ENCODE measurements around the gene SLC22A8.
"Not testable (repeated sequence)": the region's sequence is repeated elsewhere in the genome, so short reads cannot be mapped to it uniquely, and the experiment has no call there.

The SLC22A8 gene

DNA sequence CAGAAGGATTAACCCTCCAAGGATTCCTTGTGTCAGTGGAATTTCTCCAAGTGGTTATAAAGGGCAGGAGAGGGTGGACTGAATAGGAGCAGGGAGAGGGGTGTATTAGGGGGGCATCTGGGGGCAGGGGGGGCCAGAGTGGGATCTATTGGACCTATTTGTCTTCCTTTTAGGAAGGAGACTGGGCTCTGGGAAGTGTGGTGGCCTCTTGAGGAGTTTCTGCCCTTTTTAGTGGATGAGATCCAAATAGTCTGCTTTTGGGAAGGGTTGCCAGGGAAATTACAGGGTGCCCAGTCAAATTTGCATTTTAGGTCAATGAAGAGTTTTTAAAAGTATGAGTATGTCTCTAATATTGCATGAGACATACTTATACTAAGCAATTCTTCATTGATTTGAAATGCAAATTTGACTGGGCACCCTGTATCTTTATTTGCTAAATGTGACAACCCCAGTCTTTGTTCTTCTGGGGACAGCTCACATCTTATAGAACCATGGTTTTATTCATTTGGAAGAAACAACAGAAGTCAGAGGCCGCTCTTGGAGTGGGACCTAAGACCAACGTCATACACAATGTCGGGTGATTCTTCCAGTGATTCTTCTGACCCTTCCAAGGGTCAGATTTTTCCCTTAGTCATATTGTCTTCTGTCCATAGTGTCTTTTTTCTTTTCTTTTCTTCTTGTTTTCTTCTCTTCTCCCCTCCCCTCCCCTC, 30.4 kb downstream of the SLC22A8 start:
- no peak for DNase-seq

DNA sequence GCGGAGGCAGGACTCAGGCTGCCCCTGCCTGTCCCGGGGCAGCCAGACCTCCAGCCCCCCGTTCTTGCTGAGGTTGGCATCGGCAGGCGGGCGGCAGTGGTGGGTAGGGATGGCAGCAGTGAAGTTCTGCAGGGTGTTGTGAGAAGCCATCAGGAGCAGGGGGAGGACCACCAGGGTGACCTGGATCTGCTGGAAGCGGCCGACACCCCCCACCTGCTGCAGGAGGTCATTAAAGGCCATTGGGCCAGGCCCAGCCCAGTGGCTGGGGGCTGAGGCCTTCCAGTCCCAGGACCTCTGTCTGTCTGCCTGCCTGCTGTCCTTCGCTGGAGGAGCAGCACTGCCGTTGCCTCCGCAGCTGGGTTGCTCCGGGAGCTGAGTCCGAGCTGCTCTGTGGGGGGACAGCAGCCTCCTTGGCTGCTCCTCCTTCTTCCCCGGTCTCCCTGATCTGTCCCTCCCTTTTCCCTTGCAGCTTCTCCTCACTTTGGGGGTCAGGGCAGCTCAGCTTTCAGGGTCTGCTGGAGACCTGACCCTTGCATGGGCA, 31.1 kb downstream of the SLC22A8 start, which contains the start of gene SLC22A6:
SLC22A6 (minus strand) TSS at position 517 of the 541 bp plus-strand sequence; CDS start at position 240, 277 bp downstream.
- no peak for DNase-seq

DNA sequence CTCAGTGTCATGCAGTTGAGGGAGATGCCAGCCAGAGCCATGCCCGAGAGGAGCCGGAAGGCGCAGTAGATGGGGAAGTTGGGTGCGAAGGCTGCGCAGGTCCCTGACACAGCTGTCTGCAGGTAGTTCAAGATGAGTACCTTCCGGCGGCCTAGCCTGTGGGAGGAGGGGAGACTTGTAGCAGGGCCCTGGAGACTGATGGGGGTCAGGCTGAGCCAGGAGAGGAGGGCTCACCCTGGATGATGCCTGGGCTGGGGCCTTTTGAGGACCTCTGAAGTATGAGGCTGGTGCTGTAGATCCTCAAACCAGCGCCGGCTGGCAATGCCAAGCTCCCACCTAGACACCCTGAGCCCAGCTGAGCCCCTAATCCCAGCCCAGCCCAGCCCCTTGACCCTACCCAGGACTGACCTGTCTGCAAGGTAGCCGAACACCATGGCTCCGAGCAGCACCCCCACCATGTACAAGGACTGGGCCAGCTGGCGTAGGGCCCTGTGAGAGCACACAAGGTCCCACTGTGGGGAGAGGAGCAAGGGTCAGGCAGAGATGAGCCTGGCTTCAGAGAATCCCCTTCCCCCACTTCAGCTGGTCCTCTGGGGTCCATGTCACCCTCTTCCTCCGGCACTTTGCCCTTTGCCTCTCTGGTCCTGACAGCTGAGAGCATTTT, 32.0 kb downstream of the SLC22A8 start:
- DNase-seq: no peak

DNA sequence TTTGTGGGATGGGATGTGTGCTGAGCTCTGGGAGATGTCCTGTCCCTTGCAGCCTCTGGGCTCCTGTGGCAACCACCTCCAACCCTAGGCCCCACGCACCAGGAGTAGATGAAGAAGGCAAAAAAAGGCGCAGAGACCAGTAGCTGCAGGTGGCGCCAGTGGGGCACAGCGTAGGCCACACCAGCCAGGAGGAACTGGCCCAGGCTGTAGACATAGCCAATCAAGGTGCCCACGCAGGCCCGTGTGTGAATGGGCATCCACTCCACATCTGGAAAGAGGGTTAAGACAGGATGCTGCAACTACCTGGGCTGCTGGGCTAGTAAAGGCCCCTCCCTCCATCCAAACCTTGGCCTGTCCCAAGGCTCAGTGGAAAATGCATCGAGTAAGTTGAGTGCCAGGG, 33.9 kb downstream of the SLC22A8 start:
- no peak for DNase-seq

DNA sequence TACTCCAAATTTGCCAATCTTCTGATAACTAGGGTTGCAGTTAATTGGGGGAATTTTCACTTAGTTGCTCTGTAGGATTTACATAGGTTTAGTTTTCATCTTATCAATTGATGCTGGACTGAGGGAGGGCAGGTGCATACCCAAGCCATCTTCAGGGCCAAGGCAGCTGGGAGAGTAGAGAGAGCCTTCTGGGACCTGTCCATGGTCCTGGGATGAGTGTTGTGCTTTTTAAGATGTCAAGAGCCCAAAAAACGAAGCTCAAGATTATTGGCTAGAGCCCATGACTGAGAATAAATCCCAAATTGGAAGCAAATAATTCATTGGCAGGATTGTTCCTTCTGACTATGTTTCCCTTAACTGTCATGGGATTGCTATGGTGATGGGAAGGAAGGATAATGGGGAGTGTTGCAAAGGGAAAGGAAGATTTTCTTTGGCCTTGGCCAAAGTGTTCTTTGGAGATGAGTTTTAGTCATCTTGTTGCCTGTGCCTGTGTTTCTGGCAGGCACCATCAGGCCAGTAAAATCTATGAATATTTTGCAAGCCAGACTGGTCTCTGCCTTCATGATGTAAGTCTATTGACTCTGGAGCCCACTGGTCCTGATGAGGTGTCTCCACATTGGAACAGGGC, 35.4 kb downstream of the SLC22A8 start:
- DNase-seq: no peak

DNA sequence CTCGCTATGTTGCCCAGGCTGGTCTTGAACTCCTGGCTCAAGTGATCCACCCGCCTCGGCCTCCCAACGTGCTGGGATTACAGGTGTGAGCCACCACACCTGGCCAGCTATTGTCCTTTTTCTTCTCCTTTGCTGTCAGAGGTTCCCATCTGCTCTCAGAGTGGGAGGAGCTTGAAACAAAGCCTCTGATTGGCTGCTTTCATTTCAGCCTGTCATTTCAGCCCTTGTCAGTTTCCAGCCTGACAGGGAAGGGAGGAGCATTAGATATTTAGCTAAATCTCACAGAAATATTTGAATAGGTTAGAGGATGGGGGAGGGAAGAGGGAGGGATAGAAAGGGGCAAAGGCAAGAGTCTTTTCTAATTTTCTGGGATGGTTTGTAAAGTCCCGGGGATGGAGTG, 39.5 kb downstream of the SLC22A8 start:
- DNase-seq: no peak

DNA sequence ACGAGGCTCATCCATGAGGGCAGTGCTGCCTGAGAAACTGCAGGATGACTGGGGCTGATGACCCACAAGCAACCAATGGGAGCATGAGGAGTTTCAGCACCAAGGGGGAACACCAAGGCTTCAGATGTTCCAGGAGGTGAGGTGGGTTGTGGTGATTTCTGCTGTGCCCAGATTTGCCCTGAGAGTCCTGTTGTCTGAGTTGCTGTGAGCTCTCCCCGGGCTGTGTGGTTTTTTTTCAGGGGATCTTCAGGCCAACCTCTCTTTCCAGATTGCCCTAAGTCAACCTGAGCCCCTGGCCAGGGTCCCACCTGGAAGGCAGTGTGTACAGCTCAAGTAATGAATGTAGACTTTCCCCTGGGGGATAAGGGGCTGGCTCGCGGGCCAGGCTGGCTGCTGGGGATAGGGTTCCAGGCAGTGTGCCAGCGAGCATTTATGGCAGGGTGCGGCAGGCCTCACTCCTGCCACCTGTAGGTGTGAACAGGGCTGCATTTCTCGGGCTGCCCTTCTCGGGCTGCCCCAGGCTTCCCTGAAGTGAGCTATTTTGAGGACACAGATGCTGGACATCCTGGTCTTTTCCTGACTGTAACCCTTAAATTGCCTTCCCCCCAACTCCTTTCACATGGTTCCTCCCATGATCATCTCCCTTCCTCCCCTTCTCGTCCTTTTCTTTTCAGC, 40.7 kb downstream of the SLC22A8 start:
- peak; percentile 49 for DNase-seq

DNA sequence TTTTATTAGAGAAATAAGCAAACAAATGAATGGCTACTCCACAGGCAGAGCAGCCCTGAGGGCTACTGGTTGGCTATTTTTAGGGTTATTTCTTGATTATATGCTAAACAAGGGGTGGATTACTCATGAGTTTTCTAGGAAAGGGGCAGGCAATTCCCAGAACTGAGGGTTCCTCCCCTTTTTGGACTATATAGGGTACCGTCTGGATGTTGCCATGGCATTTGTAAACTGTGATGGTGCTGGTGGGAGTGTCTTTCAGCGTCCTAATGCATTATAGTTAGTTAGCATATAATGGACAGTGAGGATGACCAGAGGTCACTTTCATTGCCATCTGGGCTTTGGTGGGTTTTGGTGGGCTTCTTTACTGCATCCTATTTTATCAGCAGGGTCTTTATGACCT, 50.1 kb downstream of the SLC22A8 start:
- DNase-seq: no peak

DNA sequence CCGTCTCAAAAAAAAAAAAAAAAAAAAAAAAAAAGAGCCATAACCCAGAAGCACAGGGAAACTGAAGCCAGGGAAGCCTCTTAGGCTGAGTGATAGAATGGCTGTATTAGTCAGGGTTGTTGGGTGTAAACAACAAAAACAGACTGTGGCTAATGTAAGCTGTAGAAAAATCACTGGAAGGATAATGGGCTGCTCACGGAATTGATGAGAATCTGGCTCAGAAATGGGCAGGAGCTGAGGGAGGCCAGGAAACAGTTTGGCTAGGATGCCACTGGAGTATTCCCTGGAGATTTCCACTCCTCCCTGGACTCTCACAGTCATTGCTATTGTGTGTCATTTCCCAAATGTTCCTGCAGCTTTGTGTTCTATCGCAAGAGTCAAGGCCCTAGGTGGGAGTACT, 53.2 kb downstream of the SLC22A8 start:
- DNase-seq: no peak

DNA sequence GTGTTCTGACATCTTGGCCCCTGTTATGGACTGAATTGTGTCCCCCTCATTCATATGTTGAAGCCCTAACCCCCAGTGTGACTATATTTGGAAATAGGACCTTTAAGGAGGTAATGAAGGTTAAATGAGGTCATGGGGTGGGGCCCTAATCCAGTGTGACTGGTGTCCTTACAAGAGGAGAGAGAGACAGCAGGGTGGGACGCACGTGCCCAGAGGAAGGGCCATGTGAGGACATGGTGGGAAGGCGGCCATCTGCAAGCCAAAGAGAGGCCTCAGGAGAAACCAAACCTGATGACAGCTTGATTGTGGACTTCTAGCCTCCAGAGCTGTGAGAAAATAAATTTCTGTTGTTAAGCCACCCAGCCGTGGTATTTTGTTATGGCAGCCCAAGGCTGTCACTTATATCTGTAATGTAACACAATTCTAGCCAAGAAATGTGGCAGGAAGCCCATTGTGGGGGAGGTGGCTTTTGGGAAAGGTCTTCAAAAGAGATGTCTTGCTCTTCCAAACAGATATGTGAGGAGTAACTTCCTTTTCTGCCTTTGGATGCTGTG, 54.5 kb downstream of the SLC22A8 start:
- no peak for DNase-seq

DNA sequence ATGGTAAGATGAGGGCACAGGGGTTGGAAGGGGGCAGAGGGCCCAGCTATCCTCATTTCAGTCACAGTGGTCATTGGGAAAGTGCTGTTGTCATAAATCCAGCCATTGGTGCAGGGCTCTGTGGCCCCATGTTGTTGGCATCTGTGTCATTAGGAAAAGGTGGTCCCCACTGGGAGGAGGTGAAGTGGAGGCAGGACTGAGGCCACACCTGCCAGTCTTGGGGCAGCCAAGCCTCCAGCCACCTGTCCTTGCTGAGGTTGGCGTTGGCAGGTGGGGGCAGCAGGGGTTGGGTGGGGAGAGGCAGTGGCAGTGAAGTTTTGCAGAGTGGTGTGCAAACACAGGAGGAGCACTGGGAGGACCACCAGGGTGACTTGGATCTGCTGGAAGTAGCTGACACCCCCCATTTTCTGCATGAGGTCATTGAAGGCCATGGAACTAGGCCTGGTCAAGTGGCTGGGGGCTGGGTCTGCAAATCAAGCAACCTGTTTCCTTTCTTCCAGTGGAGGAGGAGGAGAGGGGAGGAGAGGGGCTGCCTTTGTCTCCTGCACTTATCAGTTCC, 56.1 kb downstream of the SLC22A8 start:
- DNase-seq: no peak

DNA sequence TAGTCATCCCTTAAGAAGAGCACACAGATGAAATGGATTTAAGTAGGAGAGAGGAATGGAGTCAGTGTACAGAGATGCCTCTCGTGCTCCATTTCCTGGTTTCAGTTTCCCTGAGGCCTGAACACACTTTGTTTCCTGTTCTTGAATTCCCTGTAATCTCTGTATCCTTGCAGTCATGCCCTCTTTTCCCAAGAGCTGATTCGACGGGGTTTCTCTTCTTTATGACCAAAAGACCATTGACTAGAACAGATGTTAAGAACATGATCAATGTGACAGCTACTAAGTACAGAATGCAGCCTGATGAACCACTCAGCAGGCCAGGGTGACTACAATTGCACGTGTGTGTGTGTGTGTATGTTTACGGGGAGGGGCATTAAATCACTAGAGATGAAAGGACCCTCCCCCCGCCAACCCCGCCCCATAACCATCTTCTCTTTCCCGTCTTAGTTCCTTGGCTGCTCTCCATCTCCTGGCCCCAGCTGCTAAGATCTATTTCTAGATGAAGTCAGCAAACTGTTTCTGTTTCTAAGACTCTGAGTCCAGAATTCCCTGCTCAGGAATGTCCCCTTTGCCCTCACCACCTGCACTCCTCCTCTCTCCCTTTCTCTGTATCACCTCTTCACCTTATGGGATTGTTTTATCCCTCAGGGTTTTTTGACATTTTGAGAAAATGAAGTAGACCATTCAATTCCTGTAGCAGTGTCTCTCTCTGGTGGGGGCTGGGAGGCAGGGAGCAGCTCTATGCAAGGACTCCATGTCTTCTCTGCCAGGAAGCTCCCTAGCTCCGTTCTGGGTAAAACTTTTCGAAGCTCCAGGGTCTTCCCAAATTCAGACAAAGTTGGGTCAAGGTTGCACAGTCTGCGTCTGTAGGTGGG, 56.9 kb downstream of the SLC22A8 start:
- DNase-seq: peak; percentile 82

DNA sequence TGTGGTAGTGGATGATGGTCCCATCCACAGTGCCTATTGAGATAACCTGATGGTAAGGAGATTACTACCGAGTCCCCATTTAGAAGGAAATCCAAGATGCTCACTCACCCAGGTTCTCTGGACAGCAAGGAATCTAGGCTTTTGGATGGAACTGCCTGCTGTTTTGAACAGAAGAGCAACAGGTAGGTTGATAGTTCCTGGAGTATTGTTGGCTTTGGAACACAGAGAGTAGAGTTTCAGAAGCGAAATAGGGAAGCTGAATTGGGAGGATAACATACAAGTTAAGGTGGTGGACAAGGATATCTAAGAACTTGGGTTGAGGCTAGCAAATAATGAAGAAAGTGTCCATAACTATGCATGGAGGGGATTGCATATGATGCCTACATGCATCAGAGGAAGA, 58.5 kb downstream of the SLC22A8 start:
- DNase-seq: no peak

DNA sequence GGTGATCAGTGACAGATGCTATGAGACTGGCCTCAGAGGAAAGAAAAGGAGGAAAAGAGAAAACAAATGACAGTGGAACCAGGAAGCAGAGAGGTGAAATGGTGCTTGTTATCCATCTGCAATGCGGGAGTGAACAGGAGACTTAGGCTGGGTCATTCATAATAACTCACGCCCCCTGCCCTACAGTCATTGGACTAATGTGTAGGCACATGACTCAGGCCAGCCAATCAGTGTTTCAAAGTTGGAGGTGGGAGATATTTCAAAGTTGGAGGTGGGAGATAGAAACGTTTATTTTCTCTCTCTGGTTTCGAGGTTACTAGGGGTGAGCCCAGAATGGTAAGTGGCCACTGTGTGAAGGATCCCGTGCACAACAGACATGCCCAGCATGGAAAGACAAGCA, 61.2 kb downstream of the SLC22A8 start:
- no peak for DNase-seq

DNA sequence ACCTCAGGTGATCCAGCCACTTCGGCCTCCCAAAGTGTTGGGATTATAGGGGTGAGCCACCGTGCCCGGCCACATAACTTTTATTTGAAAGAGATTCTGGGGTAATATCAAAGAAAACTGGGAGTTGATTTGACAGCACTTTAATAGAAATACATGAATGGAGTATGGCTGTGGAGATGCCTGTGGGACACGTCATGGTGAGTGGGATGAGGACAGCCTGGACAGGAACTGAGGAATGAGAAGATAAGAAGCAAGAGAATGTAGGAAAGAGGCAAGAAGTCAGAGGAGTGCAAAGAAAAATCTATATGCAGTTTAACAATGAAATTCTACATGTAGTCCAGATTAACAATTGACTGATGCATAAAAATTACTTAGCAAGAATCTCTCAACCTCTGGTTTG, 61.8 kb downstream of the SLC22A8 start:
- DNase-seq: no peak

DNA sequence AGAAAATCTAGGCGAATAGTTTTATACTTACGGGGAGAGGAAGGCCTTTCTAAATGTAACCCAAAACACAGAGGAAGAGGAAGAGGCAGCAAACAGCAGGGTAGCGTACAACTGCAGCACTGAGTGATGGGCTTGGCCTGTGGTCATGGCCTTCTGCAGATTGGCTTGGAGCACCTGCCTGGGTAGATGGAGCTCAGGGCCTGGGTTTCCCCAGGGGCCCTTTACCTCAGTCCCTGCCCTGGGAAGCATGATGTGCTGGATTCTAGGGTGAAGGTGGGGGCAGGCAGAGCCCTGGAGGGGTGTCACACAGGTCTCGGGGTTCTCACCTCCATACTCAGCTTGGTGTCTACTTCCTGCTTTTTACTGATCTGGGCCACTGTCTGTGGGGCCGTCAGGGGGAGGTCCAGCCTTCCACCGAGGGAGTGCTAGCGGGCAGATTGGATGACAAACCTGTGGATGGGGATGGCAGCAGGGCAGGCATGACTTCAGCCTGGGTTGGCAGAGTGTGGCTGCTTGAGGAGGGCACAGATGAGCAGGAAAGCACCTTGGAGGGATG, 66.8 kb downstream of the SLC22A8 start:
- no peak for DNase-seq

DNA sequence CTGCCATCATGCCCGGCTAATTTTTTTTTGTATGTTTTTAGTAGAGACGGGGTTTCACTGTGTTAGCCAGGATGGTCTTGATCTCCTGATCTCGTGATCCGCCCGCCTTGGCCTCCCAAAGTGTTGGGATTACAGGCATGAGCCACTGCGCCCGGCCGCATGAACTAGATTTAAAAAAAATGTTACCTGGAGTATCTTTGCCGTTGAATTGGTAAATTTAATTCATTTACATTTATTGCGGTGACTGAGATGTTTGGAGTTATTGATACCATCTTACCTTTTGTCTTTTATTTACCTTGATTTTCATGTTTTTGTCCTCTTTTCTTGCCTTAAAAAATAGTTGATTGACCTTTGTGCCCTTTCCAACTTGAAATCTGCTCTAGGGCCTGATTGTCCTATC, 70.1 kb downstream of the SLC22A8 start:
- DNase-seq: not testable (repeated sequence)

Measured in femur (tissue), 1 donor.